ENCODE results near the gene RRN3.
"Not testable (repeated sequence)": the region's sequence is repeated elsewhere in the genome, so short reads cannot be mapped to it uniquely, and the experiment has no call there.

The RRN3 gene

DNA sequence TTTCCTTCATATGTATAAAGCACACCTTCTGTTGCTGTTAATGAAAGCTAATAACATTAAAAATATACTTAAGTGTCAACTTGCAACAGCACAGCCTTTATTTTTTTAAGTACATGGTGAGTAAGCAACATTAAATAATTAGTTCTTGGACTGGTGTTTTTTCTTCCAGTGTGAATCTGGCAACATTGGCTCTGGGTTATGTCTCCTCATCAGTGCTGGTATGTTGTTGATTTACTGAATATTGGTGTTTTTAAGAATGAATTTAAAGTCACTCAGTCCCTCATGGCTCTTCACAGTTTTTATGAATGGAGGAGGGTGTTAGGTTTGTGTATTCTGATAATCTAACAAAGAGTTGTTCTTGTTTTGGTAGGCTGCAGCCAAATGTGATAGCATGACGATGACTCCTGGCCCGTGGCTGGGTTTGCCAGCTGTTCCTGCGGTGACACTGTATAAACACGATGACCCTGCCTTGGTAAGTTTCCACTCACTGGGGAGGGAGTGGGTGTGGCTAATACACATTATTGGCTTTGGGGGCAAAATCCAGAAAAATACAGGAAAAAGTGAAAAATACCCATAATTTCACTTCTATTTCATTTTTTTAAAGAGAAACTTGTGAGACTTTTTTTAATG, 77.0 kb downstream of the RRN3 start:
- not testable (repeated sequence) for H2AFZ ChIP-seq (ENCODE audit: low read length); H3K4me2 ChIP-seq (ENCODE audit: insufficient read depth, low read length, poor library complexity, severe bottlenecking); H2BK5ac ChIP-seq (ENCODE audit: low read length); H3K4ac ChIP-seq (ENCODE audit: low read length); H2BK15ac ChIP-seq (ENCODE audit: low read length); H3K4me3 ChIP-seq (ENCODE audit: low read length in 2 of 2); H3K14ac ChIP-seq (ENCODE audit: low read length); H3K23ac ChIP-seq (ENCODE audit: low read depth, low read length, poor library complexity); H3K27ac ChIP-seq (replicated peaks; ENCODE audit: low read length); H3K4me1 ChIP-seq (ENCODE audit: control insufficient read depth in 2 of 2, insufficient read depth in 1 of 2, low read depth in 1 of 2, low read length in 2 of 2); H2BK120ac ChIP-seq (ENCODE audit: low read depth, low read length); H4K8ac ChIP-seq (ENCODE audit: low read depth, low read length); H3K9ac ChIP-seq (ENCODE audit: low read depth, low read length, poor library complexity); H2AK5ac ChIP-seq (ENCODE audit: low read depth, low read length); H3K27me3 ChIP-seq (ENCODE audit: control insufficient read depth in 3 of 3, insufficient read depth in 3 of 3, low read depth in 1 of 3, low read length in 3 of 3); H3K9me3 ChIP-seq (replicated peaks in 1 of 2; ENCODE audit: control insufficient read depth in 2 of 2, insufficient read depth in 1 of 2, low read depth in 1 of 2, low read length in 2 of 2); DNase-seq (ENCODE audit: low spot score); H2BK12ac ChIP-seq (ENCODE audit: low read length); H4K91ac ChIP-seq (ENCODE audit: low read depth, low read length, poor library complexity); H3K18ac ChIP-seq (ENCODE audit: low read length); H3K79me1 ChIP-seq (ENCODE audit: low read depth, low read length)
- H3K36me3 ChIP-seq (replicated peaks in 1 of 2; ENCODE audit: control insufficient read depth in 2 of 2, insufficient read depth in 2 of 2, low read length in 2 of 2) = peaks cover 20 to 44% of the 10 kb centered on the region in 2 donors
- no CpG with 5 or more reads among the region's 4 CpGs for WGBS, 2 donors (ENCODE audit: extremely low coverage in 2 of 2, insufficient read length in 2 of 2, insufficient replicate concordance in 1 of 2)

DNA sequence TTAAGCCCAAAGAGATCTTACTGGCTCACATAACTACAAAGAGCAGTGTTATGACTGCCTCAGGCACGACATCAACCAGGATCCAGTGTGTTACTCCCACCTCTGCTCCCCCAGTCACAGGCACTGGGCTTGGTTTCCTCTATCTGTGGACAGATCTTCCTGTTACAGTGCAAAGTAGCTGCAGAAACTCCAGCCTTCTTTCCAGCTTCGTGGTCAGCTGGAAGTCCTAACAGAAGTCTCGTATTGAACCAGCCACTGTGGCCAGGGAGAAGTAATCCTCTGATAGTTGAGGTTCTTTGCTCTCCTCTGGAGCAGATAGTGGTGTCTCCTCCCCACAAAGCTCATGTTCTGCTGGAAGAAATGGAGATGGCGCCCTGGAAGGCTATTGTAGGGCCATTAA, 77.7 kb downstream of the RRN3 start:
- H3K4ac ChIP-seq (ENCODE audit: low read length); H2BK120ac ChIP-seq (ENCODE audit: low read depth, low read length); H3K9me3 ChIP-seq (replicated peaks in 1 of 2; ENCODE audit: control insufficient read depth in 2 of 2, insufficient read depth in 1 of 2, low read depth in 1 of 2, low read length in 2 of 2); H2AK5ac ChIP-seq (ENCODE audit: low read depth, low read length); H3K23ac ChIP-seq (ENCODE audit: low read depth, low read length, poor library complexity); H3K27ac ChIP-seq (replicated peaks; ENCODE audit: low read length); H2AFZ ChIP-seq (ENCODE audit: low read length); H4K8ac ChIP-seq (ENCODE audit: low read depth, low read length); H3K4me1 ChIP-seq (ENCODE audit: control insufficient read depth in 2 of 2, insufficient read depth in 1 of 2, low read depth in 1 of 2, low read length in 2 of 2); H2BK15ac ChIP-seq (ENCODE audit: low read length); H4K91ac ChIP-seq (ENCODE audit: low read depth, low read length, poor library complexity); DNase-seq (ENCODE audit: low spot score); H3K79me1 ChIP-seq (ENCODE audit: low read depth, low read length); H3K9ac ChIP-seq (ENCODE audit: low read depth, low read length, poor library complexity); H2BK5ac ChIP-seq (ENCODE audit: low read length); H3K4me2 ChIP-seq (ENCODE audit: insufficient read depth, low read length, poor library complexity, severe bottlenecking); H3K14ac ChIP-seq (ENCODE audit: low read length); H2BK12ac ChIP-seq (ENCODE audit: low read length); H3K27me3 ChIP-seq (ENCODE audit: control insufficient read depth in 3 of 3, insufficient read depth in 3 of 3, low read depth in 1 of 3, low read length in 3 of 3); H3K18ac ChIP-seq (ENCODE audit: low read length): not testable (repeated sequence)
- WGBS, 2 donors (ENCODE audit: extremely low coverage in 2 of 2, insufficient read length in 2 of 2, insufficient replicate concordance in 1 of 2) = no CpG with 5 or more reads among the region's 4 CpGs
- Histone ChIP-seq H3K4me3 (ENCODE audit: low read length in 2 of 2) (peak overlapping the region in 1 of 2 donors; percentile 40), H3K36me3 (replicated peaks in 1 of 2; ENCODE audit: control insufficient read depth in 2 of 2, insufficient read depth in 2 of 2, low read length in 2 of 2) (peaks cover 16 to 39% of the 10 kb centered on the region in 2 donors)

DNA sequence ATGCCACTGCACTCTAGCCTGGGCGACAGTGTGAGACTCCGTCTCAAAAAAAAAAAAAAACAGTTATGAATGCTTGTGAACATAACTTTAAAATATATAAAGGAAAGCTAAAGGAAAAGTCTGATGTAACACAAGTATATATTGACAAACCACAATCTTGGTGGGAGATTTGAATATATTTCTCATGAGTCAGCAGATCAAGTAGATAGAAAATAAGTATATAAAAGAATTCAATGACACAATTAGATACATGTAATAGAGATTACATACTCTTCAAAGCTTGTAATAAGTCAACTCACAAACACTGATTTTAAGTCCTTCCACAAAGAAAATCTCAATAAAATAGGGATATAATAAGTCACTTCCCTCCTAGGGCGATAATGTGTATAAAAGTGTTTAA, 78.4 kb downstream of the RRN3 start:
- not testable (repeated sequence) for H2BK15ac ChIP-seq (ENCODE audit: low read length); H4K8ac ChIP-seq (ENCODE audit: low read depth, low read length); H3K4ac ChIP-seq (ENCODE audit: low read length); H2BK120ac ChIP-seq (ENCODE audit: low read depth, low read length); H2AFZ ChIP-seq (ENCODE audit: low read length); H3K4me2 ChIP-seq (ENCODE audit: insufficient read depth, low read length, poor library complexity, severe bottlenecking); H3K4me1 ChIP-seq (ENCODE audit: control insufficient read depth in 2 of 2, insufficient read depth in 1 of 2, low read depth in 1 of 2, low read length in 2 of 2); H4K91ac ChIP-seq (ENCODE audit: low read depth, low read length, poor library complexity); H3K4me3 ChIP-seq (ENCODE audit: low read length in 2 of 2); H3K14ac ChIP-seq (ENCODE audit: low read length); H3K9me3 ChIP-seq (replicated peaks in 1 of 2; ENCODE audit: control insufficient read depth in 2 of 2, insufficient read depth in 1 of 2, low read depth in 1 of 2, low read length in 2 of 2); H3K9ac ChIP-seq (ENCODE audit: low read depth, low read length, poor library complexity); H3K27ac ChIP-seq (replicated peaks; ENCODE audit: low read length); H3K27me3 ChIP-seq (ENCODE audit: control insufficient read depth in 3 of 3, insufficient read depth in 3 of 3, low read depth in 1 of 3, low read length in 3 of 3); H2BK12ac ChIP-seq (ENCODE audit: low read length); H3K23ac ChIP-seq (ENCODE audit: low read depth, low read length, poor library complexity); H2BK5ac ChIP-seq (ENCODE audit: low read length); H3K79me1 ChIP-seq (ENCODE audit: low read depth, low read length); H2AK5ac ChIP-seq (ENCODE audit: low read depth, low read length); H3K18ac ChIP-seq (ENCODE audit: low read length); DNase-seq (ENCODE audit: low spot score)
- H3K36me3 ChIP-seq (replicated peaks in 1 of 2; ENCODE audit: control insufficient read depth in 2 of 2, insufficient read depth in 2 of 2, low read length in 2 of 2) = peaks cover 15 to 43% of the 10 kb centered on the region in 2 donors
- WGBS, 2 donors (ENCODE audit: extremely low coverage in 2 of 2, insufficient read length in 2 of 2, insufficient replicate concordance in 1 of 2) = no CpG with 5 or more reads among the region's 3 CpGs

DNA sequence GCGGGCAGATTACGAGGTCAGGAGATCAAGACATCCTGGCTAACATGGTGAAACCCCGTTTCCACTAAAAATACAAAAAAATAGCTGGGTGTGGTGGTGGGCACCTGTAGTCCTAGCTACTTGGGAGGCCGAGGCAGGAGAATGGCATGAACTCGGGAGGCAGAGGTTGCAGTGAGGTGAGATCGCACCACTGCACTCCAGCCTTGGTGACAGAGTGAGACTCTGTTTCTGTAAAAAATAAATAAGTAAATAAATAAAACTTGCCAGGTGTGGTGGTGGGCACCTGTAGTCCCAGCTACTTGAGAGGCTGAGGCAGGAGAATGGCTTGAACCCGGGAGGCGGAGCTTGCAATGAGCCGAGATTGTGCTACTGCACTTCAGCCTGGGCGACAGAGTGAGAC, 81.1 kb downstream of the RRN3 start:
- not testable (repeated sequence) for H3K9ac ChIP-seq (ENCODE audit: low read depth, low read length, poor library complexity); H2AK5ac ChIP-seq (ENCODE audit: low read depth, low read length); H3K79me1 ChIP-seq (ENCODE audit: low read depth, low read length); DNase-seq (ENCODE audit: low spot score); H3K27ac ChIP-seq (replicated peaks; ENCODE audit: low read length); H2BK120ac ChIP-seq (ENCODE audit: low read depth, low read length); H2BK15ac ChIP-seq (ENCODE audit: low read length); H2BK12ac ChIP-seq (ENCODE audit: low read length); H3K18ac ChIP-seq (ENCODE audit: low read length); H2BK5ac ChIP-seq (ENCODE audit: low read length); H3K27me3 ChIP-seq (ENCODE audit: control insufficient read depth in 3 of 3, insufficient read depth in 3 of 3, low read depth in 1 of 3, low read length in 3 of 3); H3K4me2 ChIP-seq (ENCODE audit: insufficient read depth, low read length, poor library complexity, severe bottlenecking); H3K23ac ChIP-seq (ENCODE audit: low read depth, low read length, poor library complexity); H3K14ac ChIP-seq (ENCODE audit: low read length); H4K8ac ChIP-seq (ENCODE audit: low read depth, low read length); H4K91ac ChIP-seq (ENCODE audit: low read depth, low read length, poor library complexity); H3K4me3 ChIP-seq (ENCODE audit: low read length in 2 of 2); H3K9me3 ChIP-seq (replicated peaks in 1 of 2; ENCODE audit: control insufficient read depth in 2 of 2, insufficient read depth in 1 of 2, low read depth in 1 of 2, low read length in 2 of 2); H2AFZ ChIP-seq (ENCODE audit: low read length); H3K4me1 ChIP-seq (ENCODE audit: control insufficient read depth in 2 of 2, insufficient read depth in 1 of 2, low read depth in 1 of 2, low read length in 2 of 2); H3K4ac ChIP-seq (ENCODE audit: low read length)
- H3K36me3 ChIP-seq (replicated peaks in 1 of 2; ENCODE audit: control insufficient read depth in 2 of 2, insufficient read depth in 2 of 2, low read length in 2 of 2) = peaks cover 8 to 45% of the 10 kb centered on the region in 2 donors
- WGBS, 2 donors (ENCODE audit: extremely low coverage in 2 of 2, insufficient read length in 2 of 2, insufficient replicate concordance in 1 of 2) = no CpG with 5 or more reads among the region's 10 CpGs

Measured in neuronal stem cell (in vitro differentiated cells).